Forelimb muscle (tissue), 1 donor: ENCODE measurements around the gene SCN7A. TPM values are rescaled to one million over a fixed set of nuclear protein-coding genes. Genes with fewer than 3 reads are reported as not detected.

Experiments used
- DNase-seq: peaks from one replicate; pipeline ENCODE4 v3.0.0-alpha.2; 2013; ENCODE audit warnings: low read depth
- polyA plus RNA-seq: library from polyadenylated mRNA; unstranded; fragments of 120-200 nt; gene quantifications from one replicate; pipeline ENCODE4 v1.2.1, GENCODE V29; 2013; ENCODE audit not compliant: insufficient read length

Gene SCN7A
- polyA plus RNA-seq, 1 donor = 33.2 TPM

DNA sequence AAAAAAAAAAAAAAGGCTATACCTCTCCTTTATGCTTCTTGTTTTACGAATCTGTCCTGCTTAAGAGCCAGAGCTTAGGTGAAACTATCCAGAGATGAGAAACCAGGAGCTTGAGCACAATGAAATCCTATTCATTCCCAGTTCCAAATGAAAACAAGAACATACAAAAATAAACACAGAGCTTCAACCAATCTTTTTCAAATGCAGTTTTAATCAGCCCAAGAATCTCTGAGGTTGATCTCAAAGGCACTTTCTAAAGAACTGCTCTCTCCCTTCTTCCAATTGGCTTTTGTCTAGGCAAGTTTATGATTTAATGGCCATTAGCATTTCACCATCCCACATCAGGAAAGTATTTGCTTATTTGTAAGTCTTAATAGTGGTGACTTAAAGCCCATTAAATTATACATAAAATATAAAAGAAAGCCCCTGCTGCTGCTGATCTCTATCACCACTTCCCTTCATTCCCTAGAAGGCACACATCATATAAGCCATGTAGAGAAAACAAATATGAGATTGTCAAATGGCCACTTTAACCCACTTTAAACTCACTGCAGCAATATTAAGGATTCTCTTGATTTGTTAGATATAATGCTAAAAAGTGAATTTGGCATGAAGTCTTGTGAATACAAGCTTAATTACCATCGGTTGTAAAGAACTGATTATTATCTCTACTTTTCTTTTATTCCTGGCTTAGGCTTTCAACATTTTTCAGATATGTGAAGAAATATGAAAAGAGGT lies 89.0 kb downstream of the SCN7A start:
- DNase-seq = no peak

GRCh38 chr2:166394245-166394644 lies 99.8 kb downstream of the SCN7A start:
- DNase-seq = no peak

DNA sequence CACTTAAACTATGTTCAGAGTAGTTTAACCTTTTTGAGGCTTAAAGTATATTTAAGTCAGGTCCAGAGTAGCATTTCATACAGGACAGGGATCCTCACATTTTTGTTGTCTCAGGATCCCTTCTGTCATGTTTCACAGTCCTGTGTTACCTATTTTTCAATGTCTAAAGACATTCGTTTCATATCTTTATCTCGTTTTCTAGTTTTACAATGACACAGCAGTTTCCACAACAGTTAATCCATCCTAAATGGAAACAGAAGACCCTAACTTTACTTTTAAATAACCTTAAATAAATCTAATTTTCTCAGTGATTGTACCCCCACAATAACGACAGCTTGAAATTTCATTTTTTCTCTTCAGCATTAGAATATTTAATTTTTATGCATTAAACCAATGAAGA lies 101.0 kb downstream of the SCN7A start:
- DNase-seq = no peak

DNA sequence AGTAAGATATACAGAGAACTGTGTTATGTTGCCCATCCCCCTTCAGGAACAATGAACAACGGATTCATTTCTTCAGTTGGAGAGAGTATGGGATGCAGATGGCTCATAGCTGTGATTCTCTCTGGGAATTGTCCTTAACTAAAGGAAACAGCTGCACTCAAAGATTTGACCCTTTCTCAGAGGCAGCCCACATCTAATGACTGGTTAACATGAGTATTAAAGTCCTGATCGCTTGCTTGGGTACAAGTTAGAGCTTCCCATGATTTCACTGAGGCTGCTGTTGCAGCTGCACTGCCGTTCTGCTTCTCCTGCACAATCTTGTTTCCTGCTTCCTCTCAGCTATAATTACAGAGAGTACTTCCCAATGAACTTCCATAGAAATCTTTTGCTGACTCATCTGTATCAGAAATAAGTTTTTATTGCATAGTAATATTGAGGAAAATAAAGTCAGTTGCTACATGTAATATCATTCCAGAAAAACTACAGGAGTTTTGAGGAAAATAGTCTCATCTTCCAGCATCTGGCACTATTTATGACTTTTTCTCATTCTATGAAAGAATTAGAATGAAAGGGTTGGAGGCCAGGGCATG lies 105.5 kb downstream of the SCN7A start:
- no peak for DNase-seq

DNA sequence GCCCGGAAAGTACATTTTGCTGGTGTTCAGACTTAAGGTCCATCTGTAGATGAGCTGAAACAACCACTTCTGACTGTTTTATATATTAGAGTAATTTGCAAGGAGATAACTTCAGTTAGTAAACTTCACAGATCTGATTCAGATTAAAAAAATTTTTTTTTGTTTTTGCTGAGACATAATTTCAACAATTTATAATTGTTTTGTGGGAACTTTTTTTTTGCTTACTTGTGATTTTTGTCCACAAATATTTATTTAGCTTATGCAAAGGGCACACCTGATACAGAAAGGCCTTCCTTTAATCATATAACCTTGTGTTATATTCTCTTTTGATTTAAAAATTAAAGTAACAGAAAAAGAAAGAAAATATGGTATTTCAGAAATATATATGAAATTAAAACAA lies 108.7 kb downstream of the SCN7A start:
- no peak for DNase-seq

DNA sequence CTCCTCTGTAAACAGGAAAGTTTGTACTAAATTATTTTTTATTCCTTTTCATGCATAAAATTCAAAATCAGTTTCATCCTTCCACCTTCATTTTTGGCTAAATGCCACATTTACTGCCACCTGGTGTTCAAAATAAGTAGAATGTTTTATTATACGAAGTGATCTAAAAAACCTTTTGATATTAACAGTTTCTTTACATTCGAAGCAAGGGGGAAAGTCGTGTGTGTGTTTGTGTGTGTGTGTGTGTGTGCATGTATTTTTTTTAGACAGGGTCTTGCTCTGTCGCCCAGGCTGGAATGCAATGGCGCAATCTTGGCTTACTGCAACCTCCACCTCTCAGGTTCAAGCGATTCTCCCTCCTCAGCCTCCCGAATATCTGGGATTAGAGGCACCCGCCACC lies 109.3 kb downstream of the SCN7A start:
- no peak for DNase-seq

- no peak for DNase-seq
Measured at GRCh38 chr2:166382448-166382847, 111.6 kb downstream of the SCN7A start.

DNA sequence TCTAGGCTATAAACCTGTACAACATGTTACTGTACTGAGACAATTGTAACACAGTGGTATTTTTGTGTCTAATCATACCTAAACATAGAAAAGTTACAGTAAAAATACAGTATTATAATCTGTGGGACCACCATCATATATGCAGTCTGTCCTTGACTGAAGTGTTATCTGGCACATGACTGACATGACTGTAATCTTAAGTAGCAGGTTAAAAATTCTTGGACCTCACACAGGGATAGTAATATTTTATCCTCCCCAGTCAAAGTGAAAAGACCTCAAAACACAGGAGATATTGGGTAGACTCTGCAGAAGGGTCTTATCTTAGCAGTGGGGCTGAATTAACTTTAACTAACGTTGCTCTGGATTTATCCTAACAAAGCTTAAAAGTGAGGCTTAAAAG lies 113.4 kb downstream of the SCN7A start:
- no peak for DNase-seq

GRCh38 chr2:166376873-166377272 lies 117.2 kb downstream of the SCN7A start:
- no peak for DNase-seq

DNA sequence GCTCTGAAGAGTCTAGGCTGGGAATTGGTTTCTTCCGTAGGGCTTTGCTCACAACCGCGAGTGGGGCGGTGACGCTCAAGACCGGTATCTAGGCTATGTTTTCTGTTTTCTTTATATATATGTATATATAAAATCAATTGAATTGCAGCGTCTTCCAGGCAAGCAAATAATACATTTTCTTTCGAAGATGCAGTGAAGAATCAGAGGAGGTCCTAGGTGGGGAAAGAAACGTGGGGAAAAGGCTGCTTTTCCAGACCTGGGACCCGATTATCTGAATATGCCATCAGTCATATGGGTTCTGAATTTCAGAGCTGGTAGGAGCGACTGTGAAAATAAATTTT lies 117.6 kb downstream of the SCN7A start:
- no peak for DNase-seq

DNA sequence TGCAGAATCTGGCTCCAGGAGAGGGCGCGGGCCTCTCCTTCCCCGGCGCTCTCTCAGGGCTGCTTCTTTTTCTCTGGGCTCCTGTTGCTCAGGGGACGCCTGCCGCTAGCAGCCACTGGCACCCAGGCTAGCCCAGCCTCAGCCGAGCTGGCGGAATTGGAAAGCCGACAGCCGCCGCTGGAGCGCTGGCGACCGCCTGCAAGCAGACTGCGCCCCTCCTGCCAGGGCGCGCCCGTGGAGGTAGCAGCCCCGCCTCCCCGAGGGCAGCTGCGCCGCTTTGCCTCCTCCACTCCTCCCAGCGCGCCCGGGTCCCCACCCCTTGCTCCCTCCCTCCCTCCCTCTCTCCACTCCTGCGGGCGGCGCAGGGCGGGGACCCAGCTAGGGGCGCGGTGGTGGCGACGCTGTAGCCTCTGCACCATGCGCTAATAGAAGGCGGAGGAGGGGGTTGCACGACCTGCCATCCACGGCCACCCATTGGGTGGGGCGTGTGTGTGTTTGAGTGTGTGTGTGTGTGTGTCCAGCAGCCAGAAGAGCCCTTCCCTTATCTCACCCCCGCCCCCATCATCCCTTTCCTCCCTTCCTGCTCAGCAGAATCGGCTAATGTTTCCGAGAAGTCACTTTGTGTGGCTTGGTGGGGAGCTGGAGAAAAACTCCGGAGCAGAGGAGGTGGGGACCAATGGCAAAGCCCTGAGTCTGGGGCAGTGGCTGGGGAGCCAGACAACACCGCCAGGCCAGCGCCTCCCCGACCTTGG lies 118.1 kb downstream of the SCN7A start, which contains the start of gene SCN9A:
SCN9A (minus strand) TSS at position 209 of the 752 bp plus-strand sequence. CDS start 64,188 bp downstream, outside the sequence.
- no peak for DNase-seq

DNA sequence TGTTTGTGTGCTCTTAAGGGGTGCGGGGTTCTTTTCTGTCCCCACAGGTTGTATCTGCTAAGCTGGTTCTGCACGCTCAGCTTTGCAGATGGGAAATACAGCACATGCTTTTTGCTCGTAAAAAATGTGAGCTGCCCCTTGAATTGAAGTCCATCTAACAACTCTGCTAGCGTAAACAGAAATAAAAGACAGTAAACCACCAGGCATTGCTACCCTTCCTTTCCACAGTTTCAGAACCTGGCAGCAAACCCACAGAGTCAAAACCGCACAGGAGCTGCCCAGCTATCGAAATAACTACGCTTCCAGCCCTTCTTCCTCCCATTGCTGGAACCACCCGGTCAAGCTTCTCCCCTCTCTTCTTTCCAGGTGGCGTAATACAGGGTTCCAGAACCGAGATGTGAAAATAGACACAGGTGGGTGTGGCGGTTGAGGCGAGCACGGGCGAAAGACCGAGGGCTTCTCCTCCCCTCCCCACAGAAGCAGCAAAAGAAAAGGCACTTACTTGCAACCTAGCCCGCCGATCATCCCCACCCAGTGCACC lies 118.8 kb downstream of the SCN7A start:
- DNase-seq = no peak

DNA sequence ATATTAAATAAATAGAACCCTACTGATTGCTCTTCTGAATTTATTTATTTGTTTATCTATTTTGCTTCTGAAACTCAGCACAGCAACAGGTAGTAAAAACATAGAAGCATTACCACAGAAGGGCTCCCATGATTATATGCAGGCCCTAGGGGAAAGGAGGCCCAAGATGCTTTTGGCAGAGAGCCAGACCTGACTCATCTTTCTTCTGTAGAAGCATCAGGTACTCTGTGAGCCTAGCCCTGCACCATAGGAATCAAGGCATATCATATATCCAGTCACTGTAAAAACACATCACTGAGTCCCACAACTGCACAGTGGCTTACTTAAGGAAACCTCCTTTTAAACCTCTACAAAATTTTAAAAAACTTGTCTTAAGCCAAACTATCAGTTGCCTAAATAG lies 120.1 kb downstream of the SCN7A start:
- DNase-seq = no peak

- DNase-seq = no peak
Measured at GRCh38 chr2:166373539-166373938, 120.5 kb downstream of the SCN7A start.

DNA sequence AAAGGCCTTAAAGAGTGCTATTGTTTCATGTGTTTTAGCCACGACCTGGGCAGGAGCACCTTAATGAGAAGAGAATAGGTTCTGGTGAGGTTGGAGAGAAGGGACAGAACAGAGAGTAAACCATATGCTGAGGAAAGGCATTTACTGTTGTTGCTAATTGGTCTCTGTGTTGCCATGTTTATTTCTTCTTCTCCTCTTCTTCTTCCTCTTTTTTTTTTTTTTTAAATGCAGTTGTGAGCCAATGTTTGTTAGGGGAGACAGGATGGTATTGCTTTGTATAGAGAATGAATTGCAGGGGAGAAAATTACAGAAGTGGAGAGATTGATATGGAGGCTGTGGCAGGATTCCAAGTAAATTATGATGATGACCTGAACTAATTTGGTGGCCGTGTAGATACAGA lies 120.9 kb downstream of the SCN7A start:
- DNase-seq = no peak

GRCh38 chr2:166372046-166372445 lies 122.0 kb downstream of the SCN7A start:
- DNase-seq = no peak

DNA sequence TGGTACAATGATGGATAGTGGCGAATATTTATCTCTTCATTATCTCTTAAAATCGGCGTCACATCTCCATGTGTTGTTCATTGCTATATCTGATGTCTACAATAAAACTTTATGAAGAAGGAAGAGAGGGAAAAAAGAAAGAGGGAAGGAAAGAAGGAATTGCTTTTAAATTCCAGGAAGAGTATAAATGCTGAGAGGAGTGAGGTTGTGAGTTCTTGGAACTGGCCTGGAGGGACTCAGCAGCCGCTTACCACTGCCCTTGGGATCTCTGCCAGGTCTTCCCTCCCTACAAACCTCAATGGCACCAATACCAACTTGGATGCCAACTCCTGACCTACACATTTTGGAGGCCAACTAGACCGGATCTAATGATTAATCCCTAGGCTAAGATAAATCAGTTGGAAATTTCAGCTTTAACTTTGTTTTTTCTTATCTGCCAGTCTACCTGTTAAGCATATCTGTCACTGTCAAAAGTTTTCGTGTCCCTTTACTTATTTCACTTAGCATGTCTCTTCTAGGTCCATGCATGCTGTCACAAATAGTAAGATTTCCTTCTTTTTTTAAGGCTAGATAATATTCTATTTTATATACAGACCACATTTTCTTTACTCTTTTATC lies 128.1 kb downstream of the SCN7A start:
- DNase-seq = no peak

- DNase-seq = no peak
Measured at GRCh38 chr2:166365239-166365638, 128.8 kb downstream of the SCN7A start.

DNA sequence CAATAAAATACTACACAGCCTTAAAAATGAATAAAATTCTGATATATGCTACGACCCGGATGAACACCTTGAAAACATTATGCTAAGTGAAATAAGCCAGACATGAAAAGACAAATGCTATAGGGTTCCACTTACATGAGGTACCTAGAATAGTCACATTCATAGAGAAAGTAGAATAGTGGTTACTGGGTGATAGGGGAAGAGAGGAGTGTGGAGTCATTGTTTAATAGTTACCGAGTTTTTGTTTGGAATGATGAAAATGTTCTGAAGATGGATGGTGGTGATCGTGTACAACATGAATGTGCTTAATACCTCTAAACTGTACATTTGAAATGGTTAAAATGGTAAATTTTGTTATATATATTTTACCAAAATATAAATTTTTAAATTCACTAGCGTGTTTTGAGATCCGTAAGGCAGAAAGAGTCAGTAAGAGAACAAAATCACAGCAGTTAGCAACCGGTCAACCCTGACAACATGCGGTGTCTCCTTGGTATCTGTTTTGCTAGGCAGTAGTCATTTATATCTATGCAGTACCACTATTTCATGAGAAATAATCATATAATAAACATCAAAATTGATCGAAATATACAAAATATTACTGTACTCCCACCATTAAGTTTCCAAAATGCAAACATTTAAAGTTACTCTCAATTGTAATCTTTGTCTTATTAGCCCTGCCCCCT lies 129.4 kb downstream of the SCN7A start:
- no peak for DNase-seq

GRCh38 chr2:166361351-166362153 lies 132.5 kb downstream of the SCN7A start:
- no peak for DNase-seq

- no peak for DNase-seq
Measured at GRCh38 chr2:166360906-166361305, 133.1 kb downstream of the SCN7A start.
